ENCODE data around the gene CHST12.
A peak's percentile ranks its signal among the peaks of the same experiment; 100 is the strongest.

The CHST12 gene

DNA sequence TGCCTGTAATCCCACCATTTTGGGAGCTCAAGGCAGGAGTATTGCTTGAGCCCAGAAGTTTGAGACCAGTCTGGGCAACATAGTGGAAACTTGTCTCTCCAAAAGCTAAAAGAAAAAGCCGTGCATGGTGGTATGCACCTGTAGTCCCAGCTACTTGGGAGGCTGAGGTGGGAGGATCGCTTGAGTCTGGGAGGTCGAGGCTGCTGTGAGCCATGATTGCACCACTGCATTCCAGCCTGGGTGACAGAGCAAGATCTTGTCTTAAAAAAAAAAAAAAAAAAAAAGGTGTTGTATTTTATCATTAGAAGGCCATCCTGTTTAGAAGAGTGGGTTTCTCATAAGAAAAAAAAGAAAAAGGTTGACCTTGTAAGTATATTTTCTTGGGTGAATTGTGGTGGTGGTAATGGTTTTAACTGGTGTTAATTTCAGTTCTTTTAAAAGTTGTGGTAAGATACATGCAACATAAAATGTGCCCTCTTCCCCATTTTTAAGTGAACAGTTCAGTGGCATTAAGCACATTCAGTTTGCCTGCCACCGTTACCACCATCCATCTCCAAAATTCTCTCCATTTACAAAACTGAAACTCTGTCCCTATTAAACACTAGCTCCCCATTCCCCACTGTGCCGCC is 38.1 kb downstream of the CHST12 start:
- no peak for DNase-seq
- Histone ChIP-seq H3K4me3 (no peak overlapping the region), H3K9me3 (no peaks in the 10 kb centered on the region), H3K4me1 (peaks cover 0 to 23% (median 13%) of the 10 kb centered on the region in 4 donors), H3K27me3 (no peaks in the 10 kb centered on the region), H3K36me3 (peaks cover 0 to 11% (median 7%) of the 10 kb centered on the region in 3 donors), H3K27ac (no peak overlapping the region)
- TF ChIP-seq, protein P1, sequence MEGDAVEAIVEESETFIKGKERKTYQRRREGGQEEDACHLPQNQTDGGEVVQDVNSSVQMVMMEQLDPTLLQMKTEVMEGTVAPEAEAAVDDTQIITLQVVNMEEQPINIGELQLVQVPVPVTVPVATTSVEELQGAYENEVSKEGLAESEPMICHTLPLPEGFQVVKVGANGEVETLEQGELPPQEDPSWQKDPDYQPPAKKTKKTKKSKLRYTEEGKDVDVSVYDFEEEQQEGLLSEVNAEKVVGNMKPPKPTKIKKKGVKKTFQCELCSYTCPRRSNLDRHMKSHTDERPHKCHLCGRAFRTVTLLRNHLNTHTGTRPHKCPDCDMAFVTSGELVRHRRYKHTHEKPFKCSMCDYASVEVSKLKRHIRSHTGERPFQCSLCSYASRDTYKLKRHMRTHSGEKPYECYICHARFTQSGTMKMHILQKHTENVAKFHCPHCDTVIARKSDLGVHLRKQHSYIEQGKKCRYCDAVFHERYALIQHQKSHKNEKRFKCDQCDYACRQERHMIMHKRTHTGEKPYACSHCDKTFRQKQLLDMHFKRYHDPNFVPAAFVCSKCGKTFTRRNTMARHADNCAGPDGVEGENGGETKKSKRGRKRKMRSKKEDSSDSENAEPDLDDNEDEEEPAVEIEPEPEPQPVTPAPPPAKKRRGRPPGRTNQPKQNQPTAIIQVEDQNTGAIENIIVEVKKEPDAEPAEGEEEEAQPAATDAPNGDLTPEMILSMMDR (IDR thresholded peaks at IDR 0.05) = no peak
- intact Hi-C loops (cut with DNase I; ENCODE audit: low total_unique reads) = no loop called here

DNA sequence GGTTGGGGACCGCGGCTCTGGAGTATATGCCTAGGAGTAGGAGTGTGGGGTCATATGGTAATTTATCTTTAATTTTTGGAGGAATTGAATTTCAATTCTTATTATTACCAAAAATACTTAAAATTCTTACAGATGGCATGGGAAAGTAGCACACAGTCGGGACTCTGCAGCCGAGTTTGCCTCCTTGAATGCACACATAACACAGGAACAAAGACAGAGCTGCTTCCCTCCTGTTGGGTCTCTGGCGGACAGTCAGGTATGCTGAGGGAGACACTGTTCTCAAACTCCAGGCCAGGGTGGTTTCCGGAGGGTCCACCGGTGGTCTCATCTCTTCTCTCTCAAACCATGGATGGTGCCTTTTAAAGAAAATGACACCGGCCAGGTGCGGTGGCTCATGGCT is 40.1 kb downstream of the CHST12 start:
- TF ChIP-seq, protein P1 (IDR thresholded peaks at IDR 0.05) = no peak
- intact Hi-C loops (cut with DNase I; ENCODE audit: low total_unique reads) = no loop called here
- H3K36me3 ChIP-seq = no peaks in the 10 kb centered on the region
- H3K27ac ChIP-seq = no peak overlapping the region
- H3K9me3 ChIP-seq = no peaks in the 10 kb centered on the region
- H3K4me3 ChIP-seq = no peak overlapping the region
- no peak for DNase-seq
- no peaks in the 10 kb centered on the region for H3K27me3 ChIP-seq
- peaks cover 0 to 23% (median 13%) of the 10 kb centered on the region in 4 donors for H3K4me1 ChIP-seq

DNA sequence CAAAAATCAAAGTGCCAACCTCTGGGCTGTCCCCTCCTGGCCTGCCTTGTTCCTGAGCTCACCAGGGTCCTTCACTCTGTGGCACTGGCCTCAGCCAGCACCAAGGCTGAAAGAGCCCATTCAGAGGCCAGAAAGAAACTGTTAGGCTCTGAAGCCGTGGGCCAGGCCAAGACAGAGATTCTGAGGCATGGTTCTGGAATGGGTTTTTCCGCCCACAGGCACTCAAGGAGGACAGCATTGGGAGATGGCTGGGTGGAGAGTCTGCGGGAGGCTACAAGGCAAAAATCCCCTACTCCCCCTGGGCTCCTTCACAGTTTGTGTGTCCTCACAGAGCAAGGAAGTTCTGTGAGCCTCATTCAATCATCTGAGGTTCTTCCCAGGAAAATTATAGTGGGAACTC is 41.1 kb downstream of the CHST12 start:
- Histone ChIP-seq H3K36me3 (no peaks in the 10 kb centered on the region), H3K4me1 (peaks cover 0 to 20% (median 13%) of the 10 kb centered on the region in 4 donors), H3K27me3 (no peaks in the 10 kb centered on the region), H3K4me3 (no peak overlapping the region), H3K27ac (peak overlapping the region; percentile 46 to 60), H3K9me3 (no peaks in the 10 kb centered on the region)
- TF ChIP-seq, protein P1 (IDR thresholded peaks at IDR 0.05) = no peak
- intact Hi-C loops (cut with DNase I; ENCODE audit: low total_unique reads) = no loop called here
- DNase-seq = peak; percentile 62 to 80

DNA sequence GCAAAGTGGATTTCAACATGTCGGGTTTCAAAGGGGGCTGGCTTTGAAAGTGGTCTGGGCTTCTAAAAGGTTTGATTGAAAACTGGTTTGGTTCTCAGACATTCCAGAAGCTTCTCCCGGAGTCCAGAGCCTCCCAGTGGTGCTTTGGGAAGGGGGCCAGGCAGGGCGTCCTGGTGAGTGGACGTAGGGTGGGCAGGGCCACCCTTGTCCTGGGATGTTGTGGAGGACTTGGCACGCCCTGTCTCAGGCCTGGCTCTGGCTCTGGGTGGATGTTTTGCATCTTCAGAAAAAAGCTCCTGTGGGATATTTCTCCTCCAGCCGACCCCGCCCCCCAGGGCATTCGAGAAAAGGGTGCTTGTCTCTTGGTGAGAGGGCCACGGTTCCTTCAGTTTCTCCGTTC is 41.6 kb downstream of the CHST12 start:
- H3K4me1 ChIP-seq = peaks cover 0 to 20% (median 13%) of the 10 kb centered on the region in 4 donors
- TF ChIP-seq, protein P1 (IDR thresholded peaks at IDR 0.05) = no peak
- no peaks in the 10 kb centered on the region for H3K36me3 ChIP-seq
- no peaks in the 10 kb centered on the region for H3K9me3 ChIP-seq
- DNase-seq = peak; percentile 41 to 79
- no peaks in the 10 kb centered on the region for H3K27me3 ChIP-seq
- no peak overlapping the region for H3K4me3 ChIP-seq
- peak overlapping the region; percentile 46 to 60 for H3K27ac ChIP-seq
- intact Hi-C loops (cut with DNase I; ENCODE audit: low total_unique reads) = loop anchor here (5.0 kb wide), 1 partner anchor 237 kb away; no protein-coding TSS in a partner anchor

DNA sequence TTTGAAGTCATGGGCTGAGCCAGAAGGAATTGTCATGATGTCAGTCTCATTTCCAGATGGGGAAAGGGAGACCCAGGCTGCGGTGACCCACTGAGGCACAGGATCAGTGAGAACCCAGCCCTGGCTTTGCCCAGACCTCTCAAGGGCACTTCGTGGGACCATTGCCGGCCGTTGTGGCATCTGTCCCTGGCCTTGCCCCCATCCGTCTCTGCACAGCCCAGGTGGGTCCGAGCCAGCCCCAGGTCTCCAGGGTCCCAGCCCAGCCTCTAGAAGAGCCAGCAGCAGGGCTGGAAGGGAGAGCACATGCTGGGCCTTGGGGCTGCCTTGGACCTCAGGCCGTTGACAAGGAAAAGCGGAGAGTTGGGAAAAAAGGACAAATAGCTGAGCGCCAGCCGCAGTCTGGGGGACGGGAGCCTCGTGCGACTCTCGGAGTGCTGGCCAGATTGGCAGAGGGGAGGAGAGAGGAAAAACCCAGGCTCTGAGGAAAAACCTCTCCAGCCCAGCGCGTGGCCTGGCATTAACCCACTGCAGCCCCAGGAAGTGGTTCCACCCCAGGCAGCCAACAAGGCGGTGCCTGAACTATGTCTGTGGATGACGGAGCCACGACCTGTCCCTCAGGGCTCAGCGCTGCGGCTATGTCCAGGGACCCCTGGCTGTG is 42.6 kb downstream of the CHST12 start:
- peak overlapping the region in 1 of 2 donors; percentile 60 for H3K27ac ChIP-seq

More for the DNA sequence above, 42.6 kb downstream of the CHST12 start:
- Histone ChIP-seq H3K27me3 (peaks cover 0 to 3% of the 10 kb centered on the region in 2 donors), H3K9me3 (no peaks in the 10 kb centered on the region), H3K4me1 (peaks cover 0 to 20% (median 14%) of the 10 kb centered on the region in 4 donors), H3K4me3 (no peak overlapping the region), H3K36me3 (no peaks in the 10 kb centered on the region)
- intact Hi-C loops (cut with DNase I; ENCODE audit: low total_unique reads) = loop anchor here (5.0 kb wide), 1 partner anchor 236 kb away; no protein-coding TSS in a partner anchor
- TF ChIP-seq, protein P1 (IDR thresholded peaks at IDR 0.05) = no peak
- peak; percentile 40 to 82 for DNase-seq

All from tibial artery (tissue), 4 donors.